Stimulated activated CD4-positive, alpha-beta T cell treated with anti-CD3 and anti-CD28 coated beads, TNF-alpha, amount 100 ng/mL, for 24 hours (primary cell): ENCODE data around the gene LRRC28.

ENCODE experiments used
- DNase-seq, 3 experiments: peaks; one replicate each; pipeline ENCODE4 v3.0.0-alpha.2; 2020; ENCODE audit warnings: low read depth in 3 of 3

Gene LRRC28

GRCh38 chr15:99305761-99306505 lies 54.7 kb downstream of the LRRC28 start:
- no peak for DNase-seq

GRCh38 chr15:99306694-99307338 lies 55.5 kb downstream of the LRRC28 start:
- DNase-seq, result no peak

GRCh38 chr15:99307735-99308134 lies 56.5 kb downstream of the LRRC28 start:
- DNase-seq, result no peak

GRCh38 chr15:99310745-99311144 lies 59.5 kb downstream of the LRRC28 start:
- DNase-seq, result no peak

- DNase-seq, result no peak
Observed at GRCh38 chr15:99312228-99312627, 60.9 kb downstream of the LRRC28 start.

GRCh38 chr15:99312794-99313193 lies 61.5 kb downstream of the LRRC28 start:
- no peak for DNase-seq

- DNase-seq, result no peak
Observed at GRCh38 chr15:99315636-99316035, 64.4 kb downstream of the LRRC28 start.

GRCh38 chr15:99320374-99321215 lies 69.3 kb downstream of the LRRC28 start:
- DNase-seq, result no peak

- DNase-seq, result no peak
Observed at GRCh38 chr15:99321468-99321867, 70.2 kb downstream of the LRRC28 start.

GRCh38 chr15:99322643-99323405 lies 71.5 kb downstream of the LRRC28 start:
- no peak for DNase-seq

- DNase-seq, result no peak
Observed at GRCh38 chr15:99324082-99324620, 72.9 kb downstream of the LRRC28 start.

GRCh38 chr15:99324700-99325099 lies 73.4 kb downstream of the LRRC28 start:
- no peak for DNase-seq

GRCh38 chr15:99326235-99326634 lies 75.0 kb downstream of the LRRC28 start:
- DNase-seq, result no peak

GRCh38 chr15:99328106-99329072 lies 77.1 kb downstream of the LRRC28 start:
- no peak for DNase-seq

GRCh38 chr15:99331381-99331780 lies 80.1 kb downstream of the LRRC28 start:
- no peak for DNase-seq

GRCh38 chr15:99333413-99333812 lies 82.1 kb downstream of the LRRC28 start:
- DNase-seq, result no peak

GRCh38 chr15:99333981-99334380 lies 82.7 kb downstream of the LRRC28 start:
- DNase-seq, result no peak

- DNase-seq, result no peak
Observed at GRCh38 chr15:99335508-99335907, 84.2 kb downstream of the LRRC28 start.

GRCh38 chr15:99336794-99337193 lies 85.5 kb downstream of the LRRC28 start:
- no peak for DNase-seq

- no peak for DNase-seq
Observed at GRCh38 chr15:99340347-99340746, 89.1 kb downstream of the LRRC28 start.
